HPDE6-E6E7 (cell line): Measurements from ENCODE around the gene NOL7.

Experiments used
- DNase-seq: peaks from one replicate; pipeline ENCODE4 v3.0.0; 2011; ENCODE audit warnings: missing footprints; ENCODE audit errors: extremely low spot score

NOL7 gene

GRCh38 chr6:13597073-13597472, 18.1 kb upstream of the NOL7 start:
- DNase-seq = no peak

GRCh38 chr6:13600036-13600435, 15.1 kb upstream of the NOL7 start:
- no peak for DNase-seq

- no peak for DNase-seq
These were observed 11.0 kb upstream of the NOL7 start for GRCh38 chr6:13604135-13604534.

DNA sequence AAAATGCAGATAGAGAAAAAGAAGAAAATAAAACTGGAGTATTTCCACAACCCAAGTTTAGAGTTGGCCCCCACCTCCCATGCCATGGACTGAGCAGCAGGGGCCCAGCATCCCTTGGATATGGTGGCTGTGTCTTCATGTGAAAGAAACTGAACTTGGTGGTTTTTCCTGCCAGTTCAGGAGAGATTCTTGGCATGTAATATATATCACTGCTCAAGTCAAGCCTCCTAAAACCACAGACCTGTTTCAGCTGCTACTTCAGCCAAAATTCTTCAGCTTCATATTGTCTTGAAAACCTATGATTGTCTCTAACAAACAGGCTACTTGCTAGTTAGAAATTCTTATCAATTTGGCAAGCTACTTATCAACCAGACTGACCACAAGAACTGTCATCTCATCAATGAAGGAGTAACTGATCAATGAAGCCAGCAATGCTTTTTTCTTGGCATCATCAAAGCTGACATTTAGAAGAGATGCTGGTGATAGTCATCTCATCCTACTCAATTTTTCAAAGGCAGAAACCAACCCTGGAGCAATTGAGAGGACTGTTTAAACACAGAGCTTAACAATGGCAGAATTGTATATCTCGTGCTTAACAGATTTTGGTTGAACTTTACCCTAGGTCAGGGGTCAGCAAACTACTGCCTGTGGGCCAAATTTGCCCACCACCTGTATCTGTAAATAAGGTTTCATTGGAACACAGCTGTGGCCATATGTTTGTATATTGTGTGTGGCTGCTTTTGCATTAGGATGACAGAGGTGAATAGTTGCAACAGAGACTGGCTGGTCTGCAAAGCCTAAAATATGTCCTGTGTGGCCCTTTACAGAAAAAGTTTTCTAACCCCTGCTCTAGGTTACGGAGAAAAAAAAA, 10.4 kb upstream of the NOL7 start:
- no peak for DNase-seq

DNA sequence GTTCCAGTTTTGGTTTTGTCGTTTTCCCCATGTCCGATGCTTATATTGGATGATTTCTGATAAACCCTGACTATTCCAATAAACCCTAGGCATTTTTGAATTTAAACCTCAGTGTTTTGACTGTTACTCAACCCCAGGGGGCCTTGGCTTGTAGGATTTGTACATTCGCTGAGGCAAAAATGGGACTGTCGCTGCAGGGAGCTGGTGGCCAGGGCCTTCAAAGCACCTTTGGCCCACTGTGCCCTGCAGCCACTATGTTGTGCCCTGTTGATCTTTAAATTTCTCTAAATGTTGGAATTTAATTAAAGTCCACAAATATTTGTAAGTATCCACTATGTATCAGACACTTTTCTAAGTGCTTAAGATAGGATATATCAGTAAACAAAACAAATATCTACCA, 9.5 kb upstream of the NOL7 start:
- DNase-seq = no peak

GRCh38 chr6:13611715-13612114, 3.4 kb upstream of the NOL7 start:
- no peak for DNase-seq

DNA sequence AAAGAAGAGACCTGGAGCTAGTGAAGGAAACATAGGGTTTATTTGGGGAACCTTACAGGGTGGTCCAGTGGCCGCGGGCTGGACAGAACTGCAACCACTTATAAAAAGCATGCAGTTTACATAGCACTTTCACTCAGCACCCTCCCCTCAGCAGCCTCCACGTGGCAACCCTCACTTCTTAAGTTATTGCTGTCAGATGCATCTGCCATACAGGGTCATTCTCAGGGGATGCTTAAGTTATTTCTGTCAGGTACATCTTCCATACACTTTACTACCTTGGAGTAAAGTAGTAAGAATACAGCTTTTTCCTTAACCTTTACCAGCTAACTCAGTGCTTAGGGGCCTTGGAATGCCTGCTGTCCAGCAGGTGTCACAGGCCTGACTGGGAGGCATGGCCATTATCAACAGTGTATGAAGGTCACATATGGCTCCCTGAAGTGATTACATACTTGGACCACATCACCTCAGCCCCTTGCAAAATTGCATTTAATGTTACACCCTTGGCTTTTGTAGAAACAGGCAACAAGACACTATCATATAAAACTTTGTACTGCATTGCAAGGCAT, 2.0 kb upstream of the NOL7 start:
- DNase-seq = no peak

DNA sequence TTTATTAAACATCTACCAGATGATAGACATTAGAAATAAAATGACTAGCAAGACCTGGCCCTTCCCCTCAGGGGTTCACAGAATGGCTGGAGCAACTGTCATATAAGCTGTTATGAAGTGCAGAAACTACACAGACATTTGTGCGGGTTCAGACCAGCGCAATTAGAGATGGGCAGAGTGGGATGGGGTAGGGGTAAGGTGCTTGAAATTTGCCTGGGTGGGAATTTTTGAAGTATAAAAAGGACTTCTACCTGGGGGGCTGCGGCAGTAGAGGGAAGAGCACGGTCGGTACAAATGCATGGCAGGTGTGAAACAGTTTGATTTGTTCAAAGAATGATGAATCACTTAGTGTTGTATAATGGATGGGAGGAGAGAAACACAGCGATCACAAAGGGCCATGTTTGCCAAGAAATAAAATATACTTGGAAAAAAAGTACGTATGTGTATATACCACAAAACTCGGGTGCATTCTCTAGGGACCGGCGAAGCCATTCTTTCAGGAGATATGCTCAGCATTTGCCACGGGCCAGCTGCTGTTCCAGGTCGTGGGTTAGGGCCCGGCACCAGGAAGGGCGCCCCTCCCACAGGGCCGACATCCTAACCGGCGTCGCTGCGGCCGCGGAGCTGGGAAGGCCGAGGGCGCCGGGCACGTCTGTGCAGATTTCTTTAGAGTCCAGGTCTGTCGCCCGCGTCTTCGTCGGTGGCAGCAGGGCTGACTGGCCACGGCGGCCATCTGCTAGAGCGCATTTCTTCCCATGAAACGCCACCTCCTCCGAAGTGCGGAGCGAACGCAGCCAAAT, 809 bp upstream of the NOL7 start:
- peak; percentile 45 for DNase-seq

DNA sequence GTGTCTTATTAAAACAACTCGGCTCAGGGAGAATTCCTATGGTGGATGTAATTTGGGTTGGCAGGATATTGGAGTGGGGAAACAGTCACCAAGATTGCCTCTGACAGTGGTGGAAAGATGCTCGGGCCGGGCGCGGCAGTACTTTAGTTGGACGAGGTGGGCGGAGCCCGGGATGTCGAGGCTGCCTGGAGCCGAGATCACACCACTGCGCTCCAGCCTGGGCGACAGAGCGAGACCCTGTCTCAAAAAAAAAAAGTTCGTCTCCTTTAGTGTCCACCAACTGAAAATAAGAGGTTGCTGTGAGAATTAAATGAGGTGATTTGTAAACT, 621 bp downstream of the NOL7 start:
- peak; percentile 19 for DNase-seq

DNA sequence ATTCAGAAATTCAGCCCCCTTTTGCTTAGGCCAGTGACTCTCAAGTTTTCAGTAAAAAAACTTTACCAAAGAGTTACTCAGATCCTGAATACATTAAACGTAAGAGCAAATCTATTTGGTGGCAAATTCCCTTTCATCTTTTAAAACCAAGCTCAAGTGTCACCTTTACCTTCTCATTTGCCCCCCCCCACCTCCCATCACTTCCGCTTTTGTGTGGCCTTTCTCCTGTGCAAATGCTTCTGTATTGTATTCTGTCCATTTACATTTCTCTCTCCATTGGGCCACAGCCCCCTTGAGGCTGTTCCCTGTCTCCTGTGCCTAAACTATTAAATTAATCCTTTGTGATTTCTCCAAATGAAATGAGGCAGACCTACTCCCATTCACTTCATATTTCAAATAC, 1.9 kb downstream of the NOL7 start:
- DNase-seq = no peak

GRCh38 chr6:13624871-13625288, 9.7 kb downstream of the NOL7 start:
- peak; percentile 15 for DNase-seq

- DNase-seq = no peak
These were observed 14.5 kb downstream of the NOL7 start for GRCh38 chr6:13629459-13630116.

- no peak for DNase-seq
These were observed 15.4 kb downstream of the NOL7 start for GRCh38 chr6:13630499-13630898.

GRCh38 chr6:13633343-13633742, 18.2 kb downstream of the NOL7 start:
- DNase-seq = no peak

DNA sequence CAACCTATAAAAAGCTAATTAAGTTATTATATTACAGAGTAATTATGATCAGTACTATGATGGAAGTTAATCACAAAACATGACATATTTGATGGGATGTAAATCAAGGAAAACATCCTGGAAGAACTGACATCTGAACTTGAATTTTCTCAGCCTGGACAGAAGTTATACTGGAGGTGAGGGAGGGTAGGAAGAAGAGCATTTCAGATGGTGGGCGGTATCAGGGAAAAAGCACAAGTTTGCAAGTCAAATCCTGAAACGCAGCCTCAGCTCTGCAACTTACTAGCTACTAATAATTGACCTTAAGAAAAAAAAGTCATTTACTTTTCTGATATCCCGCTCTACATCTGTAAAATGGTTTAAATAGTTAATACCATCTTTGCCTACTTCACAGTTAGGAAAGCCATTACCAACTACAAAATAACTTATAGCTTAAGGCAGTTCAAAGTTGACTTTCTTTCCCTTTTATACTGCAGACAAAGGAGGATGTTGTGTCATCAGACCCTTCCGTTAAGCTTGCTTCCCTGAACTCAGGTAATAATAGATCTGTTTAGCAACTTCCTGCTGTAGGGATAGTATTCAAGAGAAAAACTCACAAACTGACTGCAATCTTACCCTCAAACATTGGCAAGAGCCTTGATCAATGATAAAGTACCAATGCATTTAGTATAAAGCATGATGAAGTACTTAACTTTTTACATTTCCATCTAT, 21.0 kb downstream of the NOL7 start:
- DNase-seq = no peak

DNA sequence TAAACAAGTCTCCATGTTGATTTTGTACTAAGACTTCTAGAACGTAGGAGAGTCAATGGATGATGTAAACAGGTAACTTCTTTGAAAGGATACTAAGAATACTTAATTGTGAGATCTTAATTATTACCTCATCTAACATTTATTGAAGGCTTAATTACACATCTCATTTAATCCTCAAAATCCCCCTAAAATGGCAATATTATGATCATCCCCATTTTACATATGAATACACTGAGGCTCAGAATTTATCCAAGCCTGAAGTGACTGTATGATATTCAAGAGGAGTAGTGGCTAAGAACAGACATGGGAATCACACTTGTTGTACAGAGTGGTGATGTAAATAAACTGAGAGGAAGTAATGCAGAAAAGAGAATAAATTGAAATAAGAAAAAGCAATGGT, 22.9 kb downstream of the NOL7 start:
- DNase-seq = no peak

- no peak for DNase-seq
These were observed 23.5 kb downstream of the NOL7 start for GRCh38 chr6:13638626-13639025.

GRCh38 chr6:13641315-13641714, 26.2 kb downstream of the NOL7 start:
- no peak for DNase-seq

- no peak for DNase-seq
These were observed 28.0 kb downstream of the NOL7 start for GRCh38 chr6:13643125-13643524.

DNA sequence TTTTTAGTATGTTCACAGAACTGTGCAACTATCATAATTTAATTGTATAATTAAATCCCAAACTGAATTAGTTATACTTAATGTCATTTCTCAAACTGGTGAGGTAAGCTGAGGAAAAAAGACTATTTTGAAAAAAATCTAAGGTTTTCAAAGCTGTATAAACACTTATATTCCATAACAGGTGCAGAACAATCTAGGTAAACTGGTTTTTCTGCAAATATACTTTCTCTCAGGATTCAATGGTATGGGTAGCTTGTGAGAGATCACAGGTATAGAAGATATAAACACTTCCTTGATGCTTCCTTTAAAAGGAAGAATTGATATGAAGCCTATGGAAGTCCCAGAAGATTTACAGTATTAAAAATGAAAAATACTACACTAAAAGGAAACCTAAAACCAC, 33.7 kb downstream of the NOL7 start:
- no peak for DNase-seq

- DNase-seq = no peak
These were observed 34.3 kb downstream of the NOL7 start for GRCh38 chr6:13649393-13649792.

DNA sequence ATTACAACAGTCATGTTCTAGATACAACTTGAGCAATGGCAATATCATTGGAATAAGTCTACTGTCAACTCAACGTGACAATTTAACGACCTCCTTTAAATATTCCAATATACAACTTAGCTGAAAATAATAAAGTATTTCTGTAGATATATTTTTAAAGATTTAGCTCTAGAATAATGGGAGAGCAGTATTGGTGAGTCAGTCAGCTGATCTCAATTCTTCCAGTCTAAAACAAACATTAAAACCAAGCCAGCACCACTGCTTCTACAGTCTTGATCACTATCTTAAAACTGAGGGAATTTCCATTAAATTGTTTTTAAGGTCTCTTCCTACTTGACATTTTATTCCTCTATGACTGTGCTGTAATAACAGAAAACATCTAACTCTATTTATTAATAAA, 38.2 kb downstream of the NOL7 start:
- DNase-seq = no peak
